GM18511 (cell line): ENCODE measurements around the gene PGLYRP3.

Experiments used
- ATAC-seq: cut with Tn5 transposase; IDR thresholded peaks from one replicate; pipeline ENCODE4 v1.9.1; 2021; ENCODE audit warnings: mild to moderate bottlenecking, moderate library complexity; ENCODE audit not compliant: unreplicated experiment

The PGLYRP3 gene, protein sequence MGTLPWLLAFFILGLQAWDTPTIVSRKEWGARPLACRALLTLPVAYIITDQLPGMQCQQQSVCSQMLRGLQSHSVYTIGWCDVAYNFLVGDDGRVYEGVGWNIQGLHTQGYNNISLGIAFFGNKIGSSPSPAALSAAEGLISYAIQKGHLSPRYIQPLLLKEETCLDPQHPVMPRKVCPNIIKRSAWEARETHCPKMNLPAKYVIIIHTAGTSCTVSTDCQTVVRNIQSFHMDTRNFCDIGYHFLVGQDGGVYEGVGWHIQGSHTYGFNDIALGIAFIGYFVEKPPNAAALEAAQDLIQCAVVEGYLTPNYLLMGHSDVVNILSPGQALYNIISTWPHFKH

DNA sequence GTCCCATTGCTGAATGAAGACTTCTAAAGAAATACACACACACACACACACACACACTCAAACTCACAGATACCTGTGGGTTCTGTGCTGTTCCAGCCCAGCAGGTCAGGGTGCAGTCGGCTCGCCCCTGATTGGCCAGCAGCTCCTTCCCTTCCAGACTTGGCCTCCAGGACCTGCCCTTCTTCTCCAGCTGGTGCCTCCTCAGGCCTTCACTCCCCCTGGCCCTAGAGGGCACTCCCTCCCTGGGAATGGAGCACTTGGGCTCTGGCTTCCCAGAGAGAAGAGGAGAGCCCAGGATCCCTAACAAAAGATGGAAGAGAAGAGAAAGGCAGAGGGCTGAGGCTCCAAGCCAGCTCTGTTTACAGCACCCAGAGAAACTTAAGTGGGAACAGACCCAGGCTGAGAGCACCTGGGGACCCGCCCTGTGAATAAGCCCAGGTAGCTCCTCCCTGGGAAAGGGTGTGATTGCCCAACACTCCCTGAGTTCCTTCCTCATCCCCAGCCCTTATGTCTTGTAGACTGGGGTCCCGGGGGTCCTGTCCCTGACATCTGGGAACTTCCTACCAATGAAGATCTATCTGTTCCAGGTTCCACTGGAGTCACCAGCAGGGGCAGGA is at the start of gene PGLYRP3:
Gene PGLYRP3 (minus strand): TSS at position 383 of the 617 bp plus-strand sequence. CDS start 2,287 bp downstream, outside the sequence.
- no peak for ATAC-seq

DNA sequence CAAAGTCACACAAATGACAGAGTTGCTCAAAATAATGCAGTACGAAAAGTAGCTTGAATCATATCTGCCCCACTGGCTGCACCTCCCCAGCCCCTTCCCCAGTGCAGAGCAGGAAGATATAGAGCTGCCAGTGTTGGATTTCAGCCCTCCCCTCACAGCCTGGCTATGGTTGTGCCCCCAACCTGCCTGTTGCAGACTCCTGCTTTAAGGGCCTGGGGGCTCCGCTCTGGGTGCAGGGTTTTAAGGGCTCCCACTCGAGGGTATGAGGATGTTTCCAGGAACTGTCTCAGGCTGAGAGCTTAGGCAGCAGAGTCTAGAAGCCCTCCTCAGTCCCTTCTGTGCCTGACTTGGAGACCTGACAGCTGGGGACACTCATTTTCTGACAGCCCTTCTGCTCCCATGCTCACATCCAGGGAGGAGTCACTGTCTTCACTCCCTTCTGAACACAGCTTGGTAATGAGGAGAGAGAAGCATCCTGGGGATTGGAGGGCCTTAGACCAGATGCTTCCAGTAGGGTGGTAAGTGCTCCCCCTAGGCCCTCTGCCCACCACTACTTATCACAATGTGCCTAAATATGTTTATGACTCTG is 49.5 kb upstream of the PGLYRP3 start:
- no peak for ATAC-seq

DNA sequence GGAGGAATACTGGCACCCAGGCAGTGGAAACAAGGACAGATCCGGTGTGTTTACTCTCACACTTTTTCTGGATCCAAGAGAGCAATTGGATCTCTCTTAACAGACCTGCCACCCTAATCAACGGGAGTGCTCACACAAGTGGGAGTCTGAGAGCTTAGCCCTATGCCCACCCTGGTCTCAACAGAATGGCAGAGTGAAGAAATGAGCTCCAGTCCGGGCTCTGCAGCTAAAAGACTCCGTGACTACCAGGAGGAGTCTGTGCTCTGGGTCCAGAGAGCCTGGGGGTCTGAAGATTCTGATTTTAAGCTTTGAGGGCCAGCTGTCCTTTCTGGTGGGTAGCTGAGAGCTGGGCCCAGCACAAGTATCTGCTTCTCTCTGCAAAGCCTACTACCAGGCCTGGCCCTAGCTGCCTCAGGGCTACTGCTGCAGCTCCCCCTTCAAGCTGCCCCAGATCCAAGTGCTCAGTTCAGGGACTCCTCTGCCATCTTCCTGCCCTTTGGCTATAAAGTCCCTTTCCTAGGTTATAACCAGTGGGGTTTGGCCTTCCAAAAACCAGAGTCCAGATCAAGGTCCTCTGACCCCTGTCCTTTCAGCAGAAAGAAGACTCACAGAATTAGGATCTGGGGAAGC is 48.8 kb upstream of the PGLYRP3 start:
- no peak for ATAC-seq

DNA sequence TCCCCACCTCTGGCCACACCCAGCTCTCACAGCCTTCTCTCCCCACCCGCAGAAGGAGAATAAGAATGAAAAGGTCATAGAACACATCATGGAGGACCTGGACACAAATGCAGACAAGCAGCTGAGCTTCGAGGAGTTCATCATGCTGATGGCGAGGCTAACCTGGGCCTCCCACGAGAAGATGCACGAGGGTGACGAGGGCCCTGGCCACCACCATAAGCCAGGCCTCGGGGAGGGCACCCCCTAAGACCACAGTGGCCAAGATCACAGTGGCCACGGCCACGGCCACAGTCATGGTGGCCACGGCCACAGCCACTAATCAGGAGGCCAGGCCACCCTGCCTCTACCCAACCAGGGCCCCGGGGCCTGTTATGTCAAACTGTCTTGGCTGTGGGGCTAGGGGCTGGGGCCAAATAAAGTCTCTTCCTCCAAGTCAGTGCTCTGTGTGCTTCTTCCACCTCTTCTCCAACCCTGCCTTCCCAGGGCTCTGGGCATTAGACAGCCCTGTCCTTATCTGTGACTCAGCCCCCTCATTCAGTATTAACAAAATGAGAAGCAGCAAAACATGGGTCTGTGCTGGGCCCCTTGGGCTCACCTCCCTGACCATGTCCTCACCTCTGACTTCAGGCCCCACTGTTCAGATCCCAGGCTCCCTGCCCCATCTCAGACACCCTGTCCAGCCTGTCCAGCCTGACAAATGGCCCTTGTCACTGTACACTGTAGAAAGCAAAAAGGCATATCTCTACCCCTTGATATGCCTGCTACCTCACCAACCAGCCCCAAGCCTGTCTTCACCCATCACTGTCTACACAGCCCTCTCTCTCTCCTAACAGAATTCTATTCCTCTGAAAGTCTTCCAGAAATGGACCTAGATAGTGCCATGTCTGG is 48.1 kb upstream of the PGLYRP3 start:
- no peak for ATAC-seq

DNA sequence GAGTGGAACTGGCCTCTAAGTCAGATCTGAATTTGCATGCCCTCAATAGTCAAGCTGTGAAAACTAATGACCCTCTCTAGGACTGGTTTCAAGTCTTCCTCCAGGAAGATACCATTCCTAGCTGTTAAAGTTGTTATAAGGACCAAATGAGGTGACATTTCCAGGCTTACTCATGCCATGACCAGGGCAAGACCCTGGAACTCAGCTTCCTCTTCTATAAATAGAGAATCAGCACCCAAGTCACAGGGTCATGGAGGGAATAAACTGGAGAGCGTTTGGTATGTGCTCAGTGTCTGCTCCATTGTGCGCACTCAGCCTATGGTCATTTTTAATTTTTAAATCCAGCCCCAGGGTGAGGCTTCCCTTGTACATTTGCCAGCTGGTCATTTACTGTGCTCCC is 47.4 kb upstream of the PGLYRP3 start:
- no peak for ATAC-seq

DNA sequence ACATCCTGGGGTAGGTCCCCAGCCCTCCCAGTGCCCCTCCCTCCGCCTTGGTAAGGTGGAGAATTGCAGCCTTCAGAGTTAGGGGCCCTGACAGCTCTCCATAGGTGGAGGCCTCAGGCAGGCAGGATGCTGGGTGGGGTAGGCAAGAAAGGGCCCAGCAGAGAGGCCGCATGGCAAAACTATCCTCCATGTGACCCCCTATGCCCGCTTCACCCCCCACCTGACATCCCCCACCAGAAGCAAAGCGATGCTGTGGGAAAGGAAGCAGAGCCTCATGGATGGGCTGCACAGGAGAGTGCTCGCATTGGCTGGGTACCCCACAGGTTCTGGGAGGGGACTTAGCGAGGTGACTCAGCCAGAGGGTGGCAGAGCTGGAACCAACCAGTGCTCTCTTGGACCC is 46.5 kb upstream of the PGLYRP3 start:
- no peak for ATAC-seq

DNA sequence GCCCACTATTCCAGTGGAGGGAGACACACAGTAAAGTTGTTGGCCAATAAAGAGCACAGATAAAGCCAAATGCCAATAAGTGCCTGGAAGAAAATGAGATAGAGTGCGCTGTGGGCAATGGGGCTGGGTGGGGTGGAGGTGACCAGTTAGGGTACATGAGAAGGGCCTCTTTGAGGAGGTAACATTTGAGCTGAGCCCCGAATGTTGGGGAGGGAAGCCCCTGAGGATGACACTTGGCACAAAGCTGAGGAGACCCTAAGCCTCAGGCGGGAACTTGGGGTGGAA is 45.9 kb upstream of the PGLYRP3 start:
- no peak for ATAC-seq

DNA sequence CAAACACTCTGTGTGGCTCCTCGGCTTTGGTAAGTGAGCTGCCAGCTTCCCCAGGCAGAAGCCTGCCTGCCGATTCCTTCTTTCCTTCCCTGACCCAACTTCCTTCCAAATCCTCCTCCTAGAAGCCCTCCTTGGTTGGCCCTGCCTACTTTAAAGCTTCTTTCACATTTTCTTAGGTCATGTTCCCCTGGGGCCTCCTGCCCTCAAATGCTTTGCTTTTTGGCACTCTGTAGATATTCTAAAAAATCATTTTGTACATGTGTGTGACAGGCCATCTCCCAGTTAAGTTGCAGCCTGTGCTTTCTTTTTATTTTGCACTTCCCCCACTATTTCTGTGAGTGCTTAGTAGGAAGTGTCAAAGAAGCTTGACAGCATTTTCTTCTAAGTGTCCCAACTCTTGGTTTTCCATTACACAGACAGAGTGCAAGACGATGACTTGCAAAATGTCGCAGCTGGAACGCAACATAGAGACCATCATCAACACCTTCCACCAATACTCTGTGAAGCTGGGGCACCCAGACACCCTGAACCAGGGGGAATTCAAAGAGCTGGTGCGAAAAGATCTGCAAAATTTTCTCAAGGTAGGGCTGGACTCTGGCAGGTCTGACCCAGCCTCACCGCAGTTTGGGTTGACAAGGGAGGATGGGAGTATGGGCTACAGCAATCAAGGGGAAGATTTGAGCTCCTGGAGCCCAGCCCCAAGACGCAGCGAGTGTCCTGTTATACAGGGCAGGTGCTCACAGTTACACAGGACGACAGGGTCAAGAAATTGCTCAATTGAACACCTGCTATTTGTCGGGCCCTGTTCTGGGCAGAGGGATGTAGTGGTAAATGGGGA is 45.3 kb upstream of the PGLYRP3 start, which contains the start of gene S100A9:
Gene S100A9 (plus strand): TSS at position 2 of the 838 bp plus-strand sequence. CDS start 430 bp downstream, at position 432.
- ATAC-seq, result no peak

DNA sequence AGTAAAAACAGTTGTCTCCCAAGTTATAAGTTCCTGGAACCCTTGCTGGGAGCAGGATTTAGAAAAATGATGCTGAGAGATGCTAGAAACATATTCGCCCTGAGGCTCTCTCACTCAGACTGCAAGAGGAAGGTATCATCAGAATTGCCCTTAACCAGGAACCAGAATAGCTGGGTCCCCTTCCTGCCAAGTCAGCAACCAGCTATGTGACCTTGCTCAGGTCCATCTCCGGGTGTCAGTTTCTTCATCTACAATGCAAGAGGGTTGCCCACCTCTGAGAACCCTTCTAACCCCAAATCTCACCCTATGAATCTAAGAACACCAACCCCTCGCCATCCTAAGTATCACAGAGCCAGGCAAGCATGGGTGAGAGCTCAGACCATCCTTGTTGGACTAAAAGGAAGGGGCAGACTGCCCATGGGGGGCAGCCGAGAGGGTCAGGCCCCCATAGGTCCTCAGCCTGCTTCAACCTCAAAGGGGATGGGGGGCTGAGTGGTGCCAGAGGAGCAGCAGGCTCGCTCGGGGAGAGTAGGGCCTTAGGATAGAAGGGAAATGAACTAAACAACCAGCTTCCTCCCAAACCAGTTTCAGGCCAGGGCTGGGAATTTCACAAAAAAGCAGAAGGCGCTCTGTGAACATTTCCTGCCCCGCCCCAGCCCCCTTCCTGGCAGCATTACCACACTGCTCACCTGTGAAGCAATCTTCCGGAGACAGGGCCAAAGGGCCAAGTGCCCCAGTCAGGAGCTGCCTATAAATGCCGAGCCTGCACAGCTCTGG is 44.5 kb upstream of the PGLYRP3 start:
- ATAC-seq, result no peak

DNA sequence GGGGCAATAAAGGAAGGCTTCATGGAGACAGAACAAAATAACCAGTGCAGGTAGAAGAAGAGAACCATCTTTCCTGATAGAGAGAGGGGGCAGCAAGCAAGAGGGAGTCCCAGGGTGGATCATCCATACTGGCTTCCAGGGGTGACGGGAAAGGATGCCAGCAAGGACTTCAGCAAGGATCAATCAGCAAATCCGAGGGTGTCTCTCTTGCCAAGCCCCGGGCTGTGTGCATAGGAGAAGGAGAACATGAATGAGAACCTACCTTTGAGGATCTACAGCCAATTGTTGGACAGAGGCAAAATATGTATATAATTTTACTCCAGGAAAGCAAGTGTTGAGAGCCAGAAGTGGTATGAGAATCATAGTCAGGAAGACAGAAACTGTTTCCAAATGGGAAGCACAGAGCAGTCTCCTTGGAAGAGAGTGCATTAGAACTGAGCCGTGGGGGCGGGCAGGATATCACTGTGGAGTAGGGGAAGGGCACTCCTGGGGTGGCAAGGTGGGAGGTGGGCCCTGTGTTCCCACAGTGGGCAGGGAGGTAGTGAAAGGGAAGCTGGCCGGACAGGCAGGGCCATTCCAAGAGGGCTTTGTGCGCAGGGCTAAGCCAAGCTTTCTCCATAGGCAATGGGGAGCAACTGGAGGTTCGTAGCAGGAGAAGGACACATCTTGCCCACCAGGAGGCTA is 43.8 kb upstream of the PGLYRP3 start:
- ATAC-seq, result no peak

DNA sequence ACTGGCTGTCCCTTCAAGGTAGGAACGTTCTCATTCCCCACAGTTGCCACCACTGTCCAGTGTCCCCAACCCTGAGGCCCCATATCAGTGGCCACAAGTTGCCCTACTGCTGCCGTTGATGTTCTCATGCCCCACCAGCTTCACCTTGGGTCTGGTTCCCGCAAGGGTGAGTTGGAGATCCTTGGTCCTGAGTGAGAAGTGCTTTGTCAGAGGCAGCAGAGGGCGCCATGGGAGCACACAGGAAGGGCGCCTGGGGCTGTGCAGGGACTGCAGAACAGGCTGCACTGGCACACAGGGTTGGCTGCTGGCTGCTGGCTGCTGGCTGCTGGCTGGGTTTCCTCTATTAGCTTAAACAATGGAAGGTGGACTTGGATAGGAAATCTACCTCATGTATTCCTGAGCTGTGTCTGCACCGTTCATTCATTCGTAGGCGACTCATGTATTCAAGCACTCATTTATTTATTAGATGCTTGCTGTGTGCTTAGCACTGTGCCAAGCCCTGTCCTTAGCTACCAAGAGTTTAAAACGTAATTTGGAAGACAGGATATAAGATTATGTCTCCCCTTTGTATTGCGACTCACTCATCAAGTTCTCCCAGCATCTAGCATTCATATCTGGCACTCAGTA is 42.8 kb upstream of the PGLYRP3 start:
- no peak for ATAC-seq

DNA sequence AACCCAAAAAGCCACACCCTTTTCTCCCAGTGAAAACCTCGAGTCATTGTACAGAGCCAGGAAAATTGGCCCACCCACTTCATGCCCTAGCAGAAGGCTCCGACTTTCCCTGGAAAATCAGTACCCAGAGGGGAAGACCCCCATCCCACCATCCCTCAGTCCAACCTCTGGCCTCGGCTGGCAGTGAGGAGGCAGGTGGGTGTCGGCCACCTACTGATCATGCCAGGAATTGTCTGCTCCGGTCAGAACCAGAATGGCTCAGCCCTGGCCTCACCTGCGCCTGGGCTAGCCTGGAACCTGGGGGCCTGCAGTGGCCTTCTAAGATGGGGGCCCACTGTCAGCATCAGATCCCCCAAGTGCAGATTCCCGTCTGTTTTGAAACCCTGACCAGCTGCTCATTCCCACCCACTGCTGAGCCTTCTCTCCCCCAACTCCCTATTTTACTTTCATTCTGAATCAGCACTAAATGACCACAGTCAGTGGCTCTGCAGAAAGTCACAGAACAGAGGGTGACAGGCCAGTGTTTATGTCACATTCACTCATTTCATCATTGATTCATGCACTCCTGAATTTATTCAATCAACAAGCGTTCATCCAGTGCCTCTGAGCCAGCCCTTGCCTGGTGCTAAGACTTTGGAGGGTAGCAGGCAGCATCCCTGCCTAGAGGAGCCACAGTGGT is 41.9 kb upstream of the PGLYRP3 start:
- no peak for ATAC-seq

DNA sequence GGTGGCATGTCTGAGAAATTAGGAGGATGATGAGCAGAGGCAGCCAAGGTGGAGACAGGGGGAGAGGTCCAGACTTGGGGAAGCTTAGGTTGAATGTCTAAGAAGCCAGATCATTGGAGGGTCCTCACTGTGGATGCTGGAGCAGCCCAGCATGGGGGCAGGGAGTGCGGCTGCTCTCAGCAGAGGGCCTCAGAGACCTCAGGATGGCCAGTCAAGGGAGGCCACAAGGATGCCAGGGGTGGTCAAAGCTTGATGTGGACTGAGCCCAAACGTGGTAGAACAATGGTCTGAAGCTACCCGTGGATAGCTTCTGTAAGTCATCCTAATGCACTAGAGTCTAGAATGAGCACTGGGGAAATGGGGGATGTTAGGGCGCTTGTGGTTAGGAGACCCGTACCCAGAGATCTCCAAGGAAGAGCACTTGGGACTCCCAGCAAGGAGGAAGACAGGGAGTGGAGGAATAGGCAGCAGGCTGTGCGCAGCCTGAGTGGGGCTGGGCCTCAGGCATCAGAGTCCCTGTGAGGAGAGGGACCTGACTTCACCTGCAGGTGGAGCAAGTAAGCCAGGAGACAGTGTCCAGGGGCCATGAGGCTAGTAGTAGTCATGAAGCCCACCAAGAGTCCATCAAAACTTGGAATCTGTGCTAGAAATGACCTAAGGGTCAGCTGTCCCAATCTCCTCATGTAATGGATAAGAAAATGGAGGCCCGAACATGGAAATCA is 40.6 kb upstream of the PGLYRP3 start:
- no peak for ATAC-seq

DNA sequence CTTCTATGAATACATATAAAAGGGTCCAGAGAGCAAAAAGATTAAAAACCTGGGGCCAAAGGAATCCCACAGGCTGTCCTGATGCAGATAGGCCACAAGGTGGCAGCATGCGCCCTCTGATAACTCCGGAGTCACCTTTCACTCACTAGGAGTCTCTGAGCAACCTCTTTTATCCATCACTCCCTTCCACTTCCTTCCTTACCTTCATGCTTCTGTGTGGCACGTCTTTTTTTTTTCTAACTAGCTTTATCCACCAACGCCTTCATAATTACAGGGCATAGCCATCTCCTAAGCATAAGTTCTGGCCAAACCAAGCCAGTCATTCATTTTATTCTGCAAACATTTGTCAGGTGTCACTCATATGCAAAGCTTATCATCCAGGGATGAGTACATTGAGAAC is 39.8 kb upstream of the PGLYRP3 start:
- ATAC-seq, result no peak

DNA sequence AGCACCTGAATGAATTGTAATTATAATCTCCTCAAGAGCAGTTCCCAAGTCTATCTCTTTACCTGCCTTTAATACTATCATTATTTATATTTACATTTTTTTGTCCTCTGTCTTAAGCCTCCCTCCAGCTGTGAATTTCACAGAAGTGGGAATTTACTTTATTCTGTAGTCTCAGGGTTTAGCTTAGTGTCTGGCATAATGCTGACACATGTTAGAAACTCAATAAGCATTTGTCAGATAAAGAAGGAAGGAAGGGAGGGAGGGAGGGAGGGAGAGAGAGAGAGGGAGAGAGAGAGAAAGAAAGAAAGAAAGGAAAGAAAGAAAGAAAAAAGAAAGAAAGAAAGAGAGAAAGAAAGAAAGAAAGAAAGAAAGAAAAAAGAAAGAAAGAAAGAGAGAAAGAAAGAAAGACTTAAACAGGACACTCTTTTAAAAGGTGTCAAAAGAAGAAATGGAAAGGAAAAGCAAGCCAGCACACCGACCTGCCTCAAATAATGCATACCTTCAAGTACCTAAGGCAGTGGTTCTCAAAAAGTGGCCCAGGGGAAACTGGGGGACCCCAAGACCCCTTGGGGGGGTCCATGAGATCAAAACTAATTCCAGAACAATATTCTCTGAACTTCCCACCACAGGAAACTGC is 37.7 kb upstream of the PGLYRP3 start:
- no peak for ATAC-seq
